IPS DF 6.9 (cell line): ENCODE measurements around the gene GGTLC1.

Source experiments
- DNase-seq: peaks from one replicate; pipeline ENCODE4 v3.0.0-alpha.2; 2013; ENCODE audit warnings: low read depth, low spot score
- H3K27ac ChIP-seq: one replicate; pipeline ENCODE4 v1.5.1; 2013; ENCODE audit warnings: low read length, control low read depth
- H3K27me3 ChIP-seq: 2 replicates; pipeline ENCODE4 v1.6.1; 2013; ENCODE audit warnings: mild to moderate bottlenecking, low read length; ENCODE audit not compliant: control insufficient read depth, insufficient read depth
- H3K36me3 ChIP-seq: 2 replicates; pipeline ENCODE4 v1.6.1; 2013; ENCODE audit warnings: low read length; ENCODE audit not compliant: control insufficient read depth, insufficient read depth
- H3K4me1 ChIP-seq: 2 replicates; pipeline ENCODE4 v1.6.1; 2013; ENCODE audit warnings: low read length; ENCODE audit not compliant: control insufficient read depth, insufficient read depth
- H3K4me3 ChIP-seq: 2 replicates; pipeline ENCODE4 v1.5.1; 2013; ENCODE audit warnings: mild to moderate bottlenecking, low read length
- H3K9me3 ChIP-seq: 2 replicates; pipeline ENCODE4 v1.6.1; 2013; ENCODE audit warnings: low read length, inconsistent platforms; ENCODE audit not compliant: control insufficient read depth, insufficient read depth
- WGBS: extraction: QIAGEN DNeasy Blood & Tissue Kit; methylation state at CpG from one replicate; pipeline ENCODE4 v1.1.7; 2013; ENCODE audit warnings: mixed read lengths, missing lambda C conversion rate; ENCODE audit not compliant: insufficient read length, insufficient coverage; 5-methylcytosine and 5-hydroxymethylcytosine counted together

The GGTLC1 gene

DNA sequence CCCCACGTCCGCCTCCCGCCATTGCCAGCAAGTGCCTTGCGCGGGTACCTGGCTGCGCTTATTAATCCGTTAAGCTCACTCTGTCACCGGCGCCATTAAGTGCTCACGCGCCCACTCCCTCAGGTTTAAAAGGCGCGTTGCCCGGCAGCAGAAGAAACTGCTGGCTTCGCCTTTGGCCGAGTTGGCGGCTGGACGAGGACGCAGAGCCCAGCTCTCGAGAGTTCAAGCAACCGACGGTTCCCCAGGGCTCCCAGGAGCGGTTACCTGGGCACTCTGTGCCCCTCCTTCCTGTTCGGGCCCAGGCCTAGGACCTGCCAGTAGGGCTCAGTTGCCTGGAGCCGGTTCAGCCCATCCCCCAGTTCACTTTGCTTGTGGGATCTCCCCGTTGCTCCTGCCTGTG, at the start of gene GGTLC1:
Gene GGTLC1, minus strand, starts transcription at position 219 of the 400 bp plus-strand sequence. CDS start 2,168 bp downstream, outside the sequence.
- no peaks in the 10 kb centered on the region for H3K27me3 ChIP-seq
- WGBS: no CpG with 5 or more reads among the region's 26 CpGs
- no peak for DNase-seq
- H3K36me3 ChIP-seq: no peaks in the 10 kb centered on the region
- no peaks in the 10 kb centered on the region for H3K9me3 ChIP-seq
- H3K4me1 ChIP-seq: no peaks in the 10 kb centered on the region
- H3K27ac ChIP-seq: no peak within 1 kb of the TSS
- no peak within 1 kb of the TSS for H3K4me3 ChIP-seq

DNA sequence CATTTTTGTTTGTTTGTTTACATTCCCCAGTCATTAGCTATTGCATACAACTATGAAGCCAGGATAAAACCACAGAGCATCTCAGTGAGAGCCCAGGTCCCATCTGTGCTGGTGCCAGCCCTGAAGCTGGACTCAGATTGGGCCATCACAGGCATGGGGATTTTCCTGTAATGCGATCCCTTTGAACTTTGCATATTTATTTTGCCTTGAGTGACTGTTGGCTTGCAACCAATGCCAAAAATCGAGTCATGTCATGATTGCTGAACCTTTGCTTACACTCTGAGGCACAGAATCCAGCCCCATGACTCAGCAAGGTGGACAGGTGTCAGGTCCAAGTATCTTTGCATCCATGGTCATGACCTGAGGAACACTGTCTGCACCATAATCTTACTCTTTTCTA, 46.2 kb upstream of the GGTLC1 start:
- Histone ChIP-seq H3K4me1 (no peaks in the 10 kb centered on the region), H3K36me3 (no peaks in the 10 kb centered on the region), H3K27me3 (no peaks in the 10 kb centered on the region), H3K27ac (no peak overlapping the region), H3K9me3 (no peaks in the 10 kb centered on the region), H3K4me3 (no peak overlapping the region)
- DNase-seq: no peak
- WGBS: no CpG with 5 or more reads among the region's 2 CpGs

- Histone ChIP-seq H3K4me3 (no peak overlapping the region), H3K27me3 (no peaks in the 10 kb centered on the region), H3K27ac (no peak overlapping the region), H3K36me3 (no peaks in the 10 kb centered on the region), H3K4me1 (no peaks in the 10 kb centered on the region), H3K9me3 (no peaks in the 10 kb centered on the region)
- no CpG with 5 or more reads among the region's 3 CpGs for WGBS
- DNase-seq: no peak
Measured at GRCh38 chr20:24033565-24033964, 45.0 kb upstream of the GGTLC1 start.

DNA sequence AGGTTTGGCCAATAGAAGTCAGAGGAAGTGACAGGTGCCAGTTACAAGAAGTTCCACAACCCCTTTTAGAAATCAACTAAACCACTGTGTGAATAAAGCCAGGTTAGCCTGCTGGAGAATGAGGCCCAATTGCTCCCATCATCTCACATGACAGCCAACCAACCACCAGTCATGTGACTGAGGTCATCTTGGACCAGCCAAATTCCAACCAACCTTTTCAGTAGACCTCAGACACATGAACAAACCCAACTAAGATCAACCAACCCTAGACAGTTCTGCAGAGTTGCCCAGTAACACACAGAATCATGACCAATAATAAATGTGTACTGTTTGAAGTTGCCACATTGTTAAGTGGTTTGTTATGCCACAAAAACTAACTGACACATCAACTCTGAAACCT, 44.6 kb upstream of the GGTLC1 start:
- no peak for DNase-seq
- no peaks in the 10 kb centered on the region for H3K4me1 ChIP-seq
- H3K9me3 ChIP-seq: no peaks in the 10 kb centered on the region
- no peak overlapping the region for H3K27ac ChIP-seq
- H3K27me3 ChIP-seq: no peaks in the 10 kb centered on the region
- H3K4me3 ChIP-seq: no peak overlapping the region
- H3K36me3 ChIP-seq: no peaks in the 10 kb centered on the region

DNA sequence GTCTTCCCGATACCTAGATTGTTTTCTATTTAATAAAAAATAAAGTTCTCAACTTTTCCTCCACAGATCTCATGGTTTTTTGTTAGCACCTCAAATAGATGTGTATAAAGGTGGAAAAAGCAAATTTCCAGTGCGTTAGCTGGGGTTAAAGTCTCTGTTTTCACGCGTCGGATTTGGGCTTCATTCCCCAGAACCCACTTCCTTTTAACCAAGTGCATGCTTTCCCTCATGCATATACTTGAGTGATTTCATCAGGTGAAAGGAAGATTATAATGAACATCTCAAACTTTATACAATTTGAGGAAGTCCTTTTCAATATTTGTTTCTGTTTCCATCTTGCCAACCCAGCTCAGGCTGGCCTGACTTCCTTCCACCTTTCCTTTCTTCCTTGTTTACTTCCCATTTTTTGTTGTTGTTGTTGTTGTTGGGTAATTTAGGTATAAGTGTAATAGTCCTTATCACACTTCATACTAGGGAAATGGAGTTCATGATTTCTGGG, 43.9 kb upstream of the GGTLC1 start:
- no peak overlapping the region for H3K4me3 ChIP-seq
- no peaks in the 10 kb centered on the region for H3K9me3 ChIP-seq
- no CpG with 5 or more reads among the region's 5 CpGs for WGBS
- no peaks in the 10 kb centered on the region for H3K27me3 ChIP-seq
- no peaks in the 10 kb centered on the region for H3K36me3 ChIP-seq
- no peak overlapping the region for H3K27ac ChIP-seq
- H3K4me1 ChIP-seq: no peaks in the 10 kb centered on the region
- no peak for DNase-seq

DNA sequence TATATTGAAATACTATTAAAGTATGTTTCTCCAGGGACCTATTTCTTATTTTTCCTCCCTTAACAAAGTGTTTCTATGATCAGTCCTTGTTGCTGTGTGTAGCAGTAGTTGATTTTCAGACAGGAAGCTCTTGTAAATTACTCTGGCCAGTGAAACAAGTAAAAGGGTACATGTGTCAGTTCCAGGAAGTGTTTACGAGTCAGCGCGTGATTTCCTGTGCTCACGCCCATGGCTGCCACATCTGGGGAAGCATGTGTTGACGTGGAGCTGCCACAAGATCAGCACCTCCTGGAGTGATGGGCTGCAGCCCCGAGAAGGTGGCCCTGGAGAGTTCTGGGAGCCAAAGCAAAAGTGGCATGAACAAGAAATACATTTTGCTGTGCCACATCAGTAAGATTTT, 38.6 kb upstream of the GGTLC1 start:
- no peak overlapping the region for H3K4me3 ChIP-seq
- H3K4me1 ChIP-seq: no peaks in the 10 kb centered on the region
- H3K9me3 ChIP-seq: no peaks in the 10 kb centered on the region
- no peaks in the 10 kb centered on the region for H3K36me3 ChIP-seq
- no peak for DNase-seq
- no peaks in the 10 kb centered on the region for H3K27me3 ChIP-seq
- H3K27ac ChIP-seq: no peak overlapping the region
- WGBS: no CpG with 5 or more reads among the region's 6 CpGs

- H3K36me3 ChIP-seq: no peaks in the 10 kb centered on the region
- no peaks in the 10 kb centered on the region; the same call in 1 of the 2 replicates for H3K4me1 ChIP-seq
- no peaks in the 10 kb centered on the region for H3K27me3 ChIP-seq
- H3K27ac ChIP-seq: no peak overlapping the region
- no peaks in the 10 kb centered on the region; the same call in 1 of the 2 replicates for H3K9me3 ChIP-seq
- no peak overlapping the region for H3K4me3 ChIP-seq
- no peak for DNase-seq
- no CpG with 5 or more reads among the region's 4 CpGs for WGBS
Measured at GRCh38 chr20:24022621-24023180, 34.1 kb upstream of the GGTLC1 start.

DNA sequence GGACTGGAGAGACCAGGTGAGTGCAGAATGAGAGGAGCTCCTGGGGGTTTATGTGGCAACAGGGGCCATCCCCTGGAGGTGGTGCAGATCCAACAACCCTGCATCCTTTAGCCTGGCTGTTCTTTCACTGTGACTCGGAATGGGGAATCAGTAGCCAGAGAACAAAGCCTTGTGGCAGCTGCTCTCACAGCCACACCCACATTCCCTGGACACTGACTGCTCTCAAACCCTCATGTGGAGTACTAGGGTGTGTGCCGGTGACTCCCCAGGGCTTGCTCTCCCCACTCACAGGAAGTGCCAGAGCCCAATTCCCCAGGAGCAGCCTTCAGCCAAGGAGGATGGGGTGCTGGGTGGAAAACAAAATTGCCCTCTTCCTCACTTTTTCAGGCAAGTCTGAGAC, 30.2 kb upstream of the GGTLC1 start:
- H3K4me3 ChIP-seq: no peak overlapping the region
- no peaks in the 10 kb centered on the region for H3K27me3 ChIP-seq
- no peak for DNase-seq
- H3K9me3 ChIP-seq: no peaks in the 10 kb centered on the region; the same call in 1 of the 2 replicates
- WGBS: no CpG with 5 or more reads among the region's 2 CpGs
- no peak overlapping the region for H3K27ac ChIP-seq
- no peaks in the 10 kb centered on the region for H3K36me3 ChIP-seq
- H3K4me1 ChIP-seq: peaks cover 1% of the 10 kb centered on the region; the same call in 1 of the 2 replicates

DNA sequence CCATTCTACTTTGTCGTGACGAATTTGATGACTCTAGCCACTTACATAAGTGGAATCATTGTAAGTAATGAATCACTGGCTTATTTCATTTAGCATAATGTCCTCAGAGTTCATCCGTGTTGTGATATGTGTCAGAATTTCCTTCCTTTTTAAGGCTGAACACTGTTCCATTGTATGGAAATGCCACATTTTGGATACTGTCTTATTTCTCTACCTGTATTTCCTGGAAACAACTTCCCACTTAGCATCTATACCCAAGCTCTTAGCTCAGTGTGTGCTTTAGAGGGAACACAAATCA, 28.8 kb upstream of the GGTLC1 start:
- Histone ChIP-seq H3K27ac (no peak overlapping the region), H3K4me1 (peaks cover 1% of the 10 kb centered on the region; the same call in 1 of the 2 replicates), H3K27me3 (no peaks in the 10 kb centered on the region), H3K4me3 (no peak overlapping the region), H3K9me3 (no peaks in the 10 kb centered on the region; the same call in 1 of the 2 replicates), H3K36me3 (no peaks in the 10 kb centered on the region)
- no peak for DNase-seq
- WGBS: no CpG with 5 or more reads among the region's 3 CpGs

DNA sequence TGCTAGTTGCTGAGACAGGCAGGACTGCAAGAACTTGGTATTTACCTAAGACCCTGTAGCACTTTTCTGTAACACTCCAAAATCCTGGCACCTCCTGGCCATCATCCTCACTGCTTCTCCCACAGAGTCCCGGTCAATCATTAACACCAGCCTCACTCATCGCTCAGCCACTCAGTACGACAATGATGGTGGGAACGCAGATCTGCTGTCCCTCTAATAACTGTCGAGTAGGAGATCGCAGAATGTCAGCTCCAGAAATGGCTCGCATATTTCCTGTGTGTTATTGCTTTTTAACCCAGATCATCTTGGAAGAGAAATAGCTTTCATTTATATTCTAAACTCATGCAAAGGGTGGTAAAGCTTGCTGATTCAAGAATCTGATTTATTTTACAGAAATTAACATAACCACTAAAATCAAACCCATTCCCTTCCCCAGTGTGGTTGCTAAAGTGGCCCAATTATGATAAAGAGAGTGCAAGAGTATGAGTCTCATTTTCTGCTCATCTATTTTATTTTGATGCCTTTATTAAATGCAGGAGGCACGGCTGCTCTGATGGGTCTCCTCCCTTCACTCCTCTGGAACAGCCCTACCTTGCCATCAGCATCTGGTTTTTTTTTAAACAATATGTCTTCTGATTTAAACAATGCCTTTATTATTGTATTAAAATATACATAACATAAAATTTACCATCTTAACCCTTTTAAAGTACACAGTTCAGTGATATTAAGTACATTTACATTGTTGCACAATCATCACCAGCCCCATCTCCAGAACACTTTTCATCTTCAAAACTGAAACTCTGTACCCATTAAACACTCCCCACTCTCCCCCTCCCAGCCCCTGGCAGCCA, 28.3 kb upstream of the GGTLC1 start:
- no peak for DNase-seq
- H3K4me1 ChIP-seq: peaks cover 1% of the 10 kb centered on the region; the same call in 1 of the 2 replicates

More for the DNA sequence above, 28.3 kb upstream of the GGTLC1 start:
- H3K27ac ChIP-seq: no peak overlapping the region
- no peaks in the 10 kb centered on the region for H3K27me3 ChIP-seq
- no CpG with 5 or more reads among the region's 8 CpGs for WGBS
- no peaks in the 10 kb centered on the region; the same call in 1 of the 2 replicates for H3K9me3 ChIP-seq
- H3K4me3 ChIP-seq: no peak overlapping the region
- H3K36me3 ChIP-seq: no peaks in the 10 kb centered on the region
